Inflammatory macrophage (primary cell): ENCODE data around the gene RRP15.

Experiments used
- DNase-seq, 2 donors: peaks; one replicate each; pipeline ENCODE4 v3.0.0-alpha.2; 2020 to 2022

RRP15 gene

DNA sequence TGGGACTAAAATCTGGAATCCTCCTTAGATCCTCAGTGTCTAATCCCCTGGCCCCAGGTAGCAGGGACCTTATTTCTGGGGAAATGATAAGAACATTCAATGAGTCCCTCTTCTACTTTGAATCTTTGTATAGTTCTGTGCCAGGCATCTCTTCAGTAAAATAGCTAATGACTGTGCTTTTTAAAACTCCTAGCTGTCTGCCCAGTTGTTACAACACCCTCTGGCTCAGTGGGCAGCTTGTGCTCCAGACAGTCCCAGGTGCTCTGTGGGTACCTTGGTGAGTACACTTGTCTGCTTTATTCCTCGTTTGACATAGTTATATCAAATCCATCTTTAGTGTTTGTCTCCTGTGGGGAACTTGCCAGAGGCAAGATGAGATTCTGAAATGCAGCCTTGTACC lies 78.0 kb downstream of the RRP15 start:
- no peak for DNase-seq

DNA sequence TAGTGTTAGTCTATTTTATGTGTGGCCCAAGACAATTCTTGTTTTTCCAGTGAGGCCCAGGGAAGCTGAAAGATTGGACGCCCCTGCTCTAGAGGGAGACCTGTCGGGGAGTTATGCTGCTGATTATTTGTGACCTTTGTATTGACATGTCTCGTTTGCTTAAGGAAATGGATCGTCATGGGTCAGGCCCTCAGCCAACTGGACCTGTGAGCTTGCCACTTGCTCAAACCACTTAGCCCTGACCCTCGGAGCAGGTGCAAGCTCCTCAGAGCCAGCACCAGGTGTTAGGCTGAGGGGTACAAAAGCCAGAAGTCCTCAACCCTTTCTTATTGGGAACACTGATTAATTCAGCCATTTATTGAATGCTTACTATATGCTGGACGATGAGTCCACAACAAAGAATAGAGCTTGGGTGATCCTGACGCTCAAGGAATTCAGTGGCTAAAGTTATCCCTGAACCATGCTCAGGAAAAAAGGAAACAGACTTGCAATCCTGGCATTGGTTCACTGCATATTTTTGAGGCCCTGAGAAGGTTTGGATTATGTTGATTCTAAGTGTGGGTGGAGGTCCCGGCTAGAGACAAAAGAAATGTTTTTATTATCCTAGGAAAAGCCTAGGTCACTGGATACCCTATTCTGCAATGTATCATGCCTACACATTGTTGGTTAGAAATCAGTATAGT lies 79.1 kb downstream of the RRP15 start:
- no peak for DNase-seq

GRCh38 chr1:218365226-218365999 lies 80.3 kb downstream of the RRP15 start:
- no peak for DNase-seq

DNA sequence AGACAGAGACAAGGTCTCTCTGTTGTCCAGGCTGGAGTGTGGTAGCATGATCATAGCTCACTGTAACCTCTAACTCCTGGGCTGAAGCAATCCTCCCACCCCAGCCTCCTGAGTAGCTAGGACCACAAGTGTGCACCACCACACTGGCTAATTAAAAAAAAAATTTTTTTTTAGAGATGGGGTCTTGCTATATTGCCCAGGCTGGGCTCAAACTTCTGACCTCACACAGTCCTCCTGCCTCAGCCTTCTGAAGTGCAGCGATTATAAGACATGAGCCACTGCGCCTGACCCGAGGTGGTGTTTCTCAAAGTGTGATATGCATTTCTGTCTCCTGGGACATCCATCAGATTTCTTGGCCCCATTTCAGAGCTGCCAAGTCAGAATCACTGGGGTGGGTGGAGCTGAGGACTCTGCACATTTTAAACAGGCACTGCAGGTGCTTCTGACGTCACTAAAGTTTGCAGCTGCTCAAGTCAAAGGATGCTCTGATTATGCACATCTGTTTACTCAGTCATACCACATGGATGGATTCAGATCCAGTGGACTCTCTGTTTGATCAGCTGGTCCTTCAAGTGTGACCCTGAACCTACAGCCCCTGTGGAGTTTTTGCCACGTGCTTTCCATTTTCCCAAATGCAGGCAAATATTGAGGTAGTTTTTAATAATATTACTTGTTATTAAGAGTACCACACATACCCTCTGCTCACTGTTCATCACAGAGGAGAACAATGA lies 81.4 kb downstream of the RRP15 start:
- DNase-seq, result no peak

GRCh38 chr1:218367118-218367517 lies 82.0 kb downstream of the RRP15 start:
- no peak for DNase-seq

- no peak for DNase-seq
Measured at GRCh38 chr1:218368686-218369085, 83.6 kb downstream of the RRP15 start.

- DNase-seq, result no peak
Measured at GRCh38 chr1:218369688-218370511, 84.8 kb downstream of the RRP15 start.

- no peak for DNase-seq
Measured at GRCh38 chr1:218371927-218372672, 87.0 kb downstream of the RRP15 start.

DNA sequence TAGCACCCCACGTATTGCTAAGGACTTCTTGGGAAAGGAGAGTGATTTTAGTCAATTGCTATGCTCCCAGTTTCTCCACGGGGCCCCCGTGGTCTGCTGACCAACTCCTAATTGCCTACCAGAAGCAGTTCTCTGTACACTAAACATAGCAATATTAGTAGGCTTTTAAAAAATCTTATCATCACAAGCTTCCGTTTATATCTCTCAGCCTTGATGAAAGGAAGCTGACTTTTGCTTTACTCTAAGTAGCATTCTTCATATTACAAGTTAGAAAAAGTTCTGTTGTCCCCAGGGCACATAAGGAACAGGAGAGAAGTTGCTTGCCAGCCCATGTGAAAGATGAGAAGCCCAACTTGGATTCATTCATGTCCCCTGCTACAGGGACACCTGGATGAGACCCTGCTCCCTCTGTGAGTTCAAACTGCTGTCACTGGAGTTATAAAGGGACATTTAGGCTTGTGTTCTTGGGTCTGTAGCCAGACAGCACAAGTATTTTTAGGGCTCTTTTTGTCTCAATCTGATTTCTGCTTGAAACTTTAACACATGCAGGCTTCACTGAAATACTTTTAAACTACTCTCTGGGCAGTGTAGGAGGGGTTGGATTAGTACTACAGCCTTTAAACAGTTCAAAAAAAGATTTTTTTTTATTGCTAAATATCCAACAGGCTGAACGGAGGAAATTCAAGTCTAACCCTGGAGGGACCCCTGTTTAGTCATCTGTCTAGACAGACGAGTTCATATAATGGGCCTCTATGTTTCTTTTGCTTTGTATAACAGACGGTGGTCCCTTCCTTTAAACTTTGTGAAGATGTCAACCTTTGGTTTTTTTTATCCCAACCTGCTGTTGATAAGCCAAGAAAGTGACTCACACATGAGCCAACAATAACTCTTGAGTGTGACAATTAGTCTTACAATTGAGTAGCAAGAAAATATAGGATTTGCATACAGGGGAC lies 89.6 kb downstream of the RRP15 start:
- no peak for DNase-seq

GRCh38 chr1:218376722-218377121 lies 91.6 kb downstream of the RRP15 start:
- no peak for DNase-seq

DNA sequence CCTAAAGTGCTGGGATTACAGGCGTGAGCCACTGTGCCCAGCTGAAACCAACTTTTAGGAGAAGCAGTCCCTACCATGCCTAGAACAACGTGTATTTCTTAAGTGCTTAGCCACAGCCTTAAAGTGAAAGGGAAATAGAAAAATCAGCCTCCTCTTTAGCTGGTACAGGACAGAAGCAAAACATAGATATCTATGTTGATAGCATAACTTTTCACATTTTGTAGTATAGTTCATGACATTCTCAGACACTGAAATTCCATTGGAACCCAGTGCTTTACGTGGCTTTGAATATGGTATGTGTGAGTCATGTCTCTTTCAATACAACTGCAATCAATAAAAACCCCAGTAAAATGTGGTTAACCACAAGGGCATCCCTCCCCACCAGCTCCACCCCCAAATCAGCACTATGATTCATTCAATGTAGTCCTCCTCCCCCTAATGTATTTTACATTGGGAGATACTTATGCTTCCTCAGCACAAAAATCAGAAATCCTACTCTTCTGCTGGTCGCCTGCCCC lies 92.1 kb downstream of the RRP15 start:
- peak; percentile 11 to 30 for DNase-seq

- no peak for DNase-seq
Measured at GRCh38 chr1:218380125-218380977, 95.3 kb downstream of the RRP15 start.

DNA sequence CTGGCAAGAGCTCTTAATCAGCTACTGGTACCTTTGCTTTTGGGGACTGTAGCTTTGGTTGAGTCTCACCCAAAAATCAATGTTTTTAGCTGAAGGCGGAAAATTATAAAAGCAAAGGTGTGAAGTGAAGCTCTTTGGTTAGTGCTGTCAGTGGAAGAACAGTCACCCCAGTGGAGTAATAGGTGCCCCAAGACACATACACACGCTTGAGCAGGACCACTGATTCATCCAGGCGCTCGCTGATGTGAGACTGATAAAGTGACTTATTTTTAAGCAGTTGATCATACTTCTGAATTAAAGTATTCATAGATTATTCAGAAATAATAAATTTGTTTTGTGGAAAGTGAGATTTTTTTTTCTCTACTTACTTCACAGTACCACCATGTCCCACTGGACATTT lies 97.2 kb downstream of the RRP15 start:
- no peak for DNase-seq

DNA sequence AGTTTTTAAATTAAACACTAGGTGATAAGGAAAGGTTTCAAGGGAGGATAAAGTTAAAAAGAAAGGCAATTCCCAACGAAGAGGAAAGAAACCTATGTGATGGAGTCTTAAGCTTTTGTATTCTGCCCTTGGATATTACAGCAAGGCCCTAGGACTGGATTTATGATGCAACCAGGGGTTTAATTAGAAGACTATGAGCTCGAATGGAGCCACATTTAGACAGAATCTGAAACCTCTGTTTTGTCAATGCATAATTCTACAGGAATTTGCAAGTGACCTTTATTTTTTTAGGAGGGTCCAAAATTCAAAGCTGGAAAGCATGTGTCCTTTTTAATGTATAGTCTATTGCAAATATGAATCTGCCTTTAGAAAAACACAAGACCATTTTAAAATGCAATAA lies 98.0 kb downstream of the RRP15 start:
- DNase-seq, result no peak

DNA sequence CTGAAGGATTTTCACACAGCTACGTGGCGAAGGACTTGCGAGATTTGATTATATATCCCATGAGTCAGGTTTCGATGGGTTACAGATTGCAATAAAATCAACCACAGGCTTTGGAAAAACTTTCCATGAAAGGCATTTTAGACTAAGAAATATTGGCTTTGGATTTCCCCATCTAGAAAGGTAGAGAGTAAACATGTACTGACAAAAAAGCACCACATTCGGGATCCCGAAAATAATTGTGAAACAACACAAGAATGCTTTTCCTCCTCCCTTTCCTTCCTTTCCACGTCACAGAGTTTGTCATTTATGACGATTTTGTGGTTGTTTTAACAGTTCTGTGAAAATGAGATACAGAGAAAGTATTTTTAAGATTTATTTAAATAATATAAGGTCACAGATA lies 98.6 kb downstream of the RRP15 start:
- no peak for DNase-seq

DNA sequence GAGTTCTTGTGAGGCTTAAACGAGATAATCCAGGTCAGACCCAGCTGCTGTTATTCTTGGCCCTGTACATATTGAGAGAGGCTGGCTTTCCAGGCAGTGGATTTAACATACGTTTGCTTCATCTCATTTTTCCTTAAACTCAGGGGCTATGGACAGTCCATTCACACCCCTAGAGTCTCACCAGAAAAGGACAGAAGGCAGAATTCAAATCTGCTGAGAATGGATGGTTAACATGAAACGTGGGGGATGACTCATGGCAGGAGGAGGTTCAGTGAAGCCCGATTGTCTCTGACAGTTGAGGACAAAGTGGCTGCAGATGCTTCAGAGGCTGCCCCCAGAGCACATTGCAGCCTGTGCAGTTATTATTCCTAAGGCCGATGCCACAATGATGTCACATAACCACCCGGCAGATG lies 99.5 kb downstream of the RRP15 start:
- DNase-seq, result no peak
